ENCODE measurements around the gene SLC17A7. TPM values are rescaled to one million over a fixed set of nuclear protein-coding genes. Genes with fewer than 3 reads are reported as not detected.

SLC17A7 gene
- not detected in 2 replicates for total RNA-seq

DNA sequence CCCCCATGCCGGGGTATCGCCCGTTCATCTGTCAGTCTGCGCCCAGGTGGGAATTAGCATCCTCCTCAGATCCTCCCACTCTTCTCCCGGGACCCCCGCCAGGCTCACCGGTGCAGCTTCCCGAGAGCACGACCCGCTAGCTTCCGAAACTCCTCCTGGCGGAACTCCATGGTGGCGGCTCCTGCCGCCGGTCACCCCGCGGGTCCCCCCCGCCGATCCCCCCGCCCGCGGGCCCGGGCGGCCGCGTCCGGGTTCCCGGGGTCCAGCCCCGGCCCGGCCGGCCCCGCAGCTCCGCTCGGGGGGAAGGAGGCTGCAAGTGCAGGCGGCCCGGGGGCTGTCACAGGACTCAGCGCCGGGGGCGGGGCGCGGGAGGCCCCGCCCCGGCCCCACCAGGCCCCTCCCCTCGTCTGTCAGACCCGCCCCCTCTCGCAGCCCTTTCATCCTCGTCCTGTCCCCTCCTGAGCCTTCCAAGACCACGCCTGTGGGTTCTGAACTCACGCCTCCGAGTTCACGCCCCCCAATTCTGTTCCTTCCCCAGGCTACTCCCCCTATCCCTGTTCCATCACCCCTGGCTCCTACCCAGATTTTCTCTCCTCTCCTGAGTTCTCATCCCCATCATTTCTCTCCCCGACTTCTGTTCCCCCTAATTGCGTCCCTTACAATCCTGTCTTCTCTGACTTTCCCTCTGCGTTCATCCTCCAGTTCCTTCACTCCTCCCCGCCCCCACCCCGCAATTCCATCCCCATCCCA, at the start of gene SLC17A7:
Gene SLC17A7 (minus strand): TSS at position 318 of the 750 bp plus-strand sequence. CDS start 148 bp downstream, at position 170.

DNA sequence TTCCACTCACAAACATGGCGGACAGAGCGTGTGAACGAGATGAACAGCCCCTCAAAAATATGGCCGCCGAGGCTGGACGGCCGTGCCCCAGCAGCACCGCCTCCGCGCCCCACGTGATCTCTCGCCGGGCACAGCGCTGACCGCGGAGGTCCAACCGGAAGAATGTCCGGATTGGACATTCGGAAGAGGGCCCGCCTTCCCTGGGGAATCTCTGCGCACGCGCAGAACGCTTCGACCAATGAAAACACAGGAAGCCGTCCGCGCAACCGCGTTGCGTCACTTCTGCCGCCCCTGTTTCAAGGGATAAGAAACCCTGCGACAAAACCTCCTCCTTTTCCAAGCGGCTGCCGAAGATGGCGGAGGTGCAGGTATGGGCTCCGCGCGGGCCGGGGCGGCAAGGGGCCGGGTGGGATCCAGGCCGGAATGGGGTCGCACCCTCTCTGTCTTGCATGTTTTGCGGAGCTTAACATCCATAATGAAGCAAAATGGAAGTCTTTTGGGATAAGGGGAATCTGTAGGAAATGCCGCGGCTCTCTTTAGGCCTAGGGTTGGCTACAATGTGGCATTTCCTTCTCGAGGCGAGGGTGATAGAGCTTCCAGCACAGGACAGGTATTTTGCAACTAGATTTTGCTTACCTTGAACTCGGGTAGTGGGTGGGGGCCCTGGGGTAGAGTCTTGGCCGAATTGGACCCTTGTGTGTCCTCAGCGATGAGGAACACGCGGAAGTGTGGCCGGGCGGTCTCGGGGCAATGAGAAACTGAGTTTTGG, 46.1 kb upstream of the SLC17A7 start, which contains the start of gene RPL13A:
Gene RPL13A (plus strand): TSS at position 332 of the 769 bp plus-strand sequence. CDS start 22 bp downstream, at position 354.

GRCh38 chr19:49473868-49474541, 32.7 kb upstream of the SLC17A7 start, which contains the start of gene FLT3LG:
Gene FLT3LG (plus strand): TSS chr19:49474215. CDS start chr19:49474640, 425 bp downstream.

GRCh38 chr19:49453013-49453756, 11.9 kb upstream of the SLC17A7 start, which contains the start of gene ALDH16A1:
Gene ALDH16A1 (plus strand): TSS chr19:49453225. CDS start chr19:49453332, 107 bp downstream.

DNA sequence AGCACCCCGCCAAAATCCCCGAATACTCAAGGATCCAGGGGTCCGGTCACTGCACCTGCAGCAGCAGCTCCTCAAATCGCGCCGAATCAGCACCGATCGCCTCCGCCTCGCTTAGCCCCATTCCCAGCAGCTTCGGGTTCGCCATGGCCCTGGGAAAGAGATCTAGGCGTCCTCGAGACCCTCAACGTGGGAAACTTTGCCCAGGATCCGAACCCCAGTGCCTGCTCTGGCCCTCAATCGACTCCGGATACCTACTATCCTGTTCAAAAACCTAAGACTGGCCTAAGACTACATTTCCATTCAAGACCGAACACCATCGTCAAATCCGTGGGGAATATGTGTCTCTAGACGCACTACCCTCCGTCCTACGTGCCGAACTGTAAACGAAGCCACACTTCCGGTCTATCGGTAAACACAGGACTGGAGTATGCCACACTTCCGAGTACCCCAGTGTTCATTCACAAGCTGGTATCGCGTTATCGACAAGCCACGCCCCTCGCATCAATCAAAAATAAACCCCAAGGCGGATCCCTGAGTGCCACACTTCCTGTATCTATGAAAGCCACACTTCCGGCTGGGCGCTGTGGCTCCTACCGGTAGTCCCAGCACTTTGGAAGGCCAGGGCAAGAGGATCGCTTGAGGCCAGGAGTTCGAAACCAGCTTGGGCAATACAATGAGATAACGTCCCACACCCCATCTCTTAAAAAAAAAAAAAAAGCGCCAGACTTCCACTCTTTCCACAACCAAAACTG, 10.3 kb upstream of the SLC17A7 start, which contains the start of gene PIH1D1:
Gene PIH1D1 (minus strand): TSS at position 385 of the 752 bp plus-strand sequence. CDS start 240 bp downstream, at position 145.

GRCh38 chr19:49425178-49425577, 16.1 kb downstream of the SLC17A7 start, which contains the start of gene GFY:
Gene GFY (plus strand): TSS chr19:49425388. CDS start chr19:49426431, 1,043 bp downstream.

DNA sequence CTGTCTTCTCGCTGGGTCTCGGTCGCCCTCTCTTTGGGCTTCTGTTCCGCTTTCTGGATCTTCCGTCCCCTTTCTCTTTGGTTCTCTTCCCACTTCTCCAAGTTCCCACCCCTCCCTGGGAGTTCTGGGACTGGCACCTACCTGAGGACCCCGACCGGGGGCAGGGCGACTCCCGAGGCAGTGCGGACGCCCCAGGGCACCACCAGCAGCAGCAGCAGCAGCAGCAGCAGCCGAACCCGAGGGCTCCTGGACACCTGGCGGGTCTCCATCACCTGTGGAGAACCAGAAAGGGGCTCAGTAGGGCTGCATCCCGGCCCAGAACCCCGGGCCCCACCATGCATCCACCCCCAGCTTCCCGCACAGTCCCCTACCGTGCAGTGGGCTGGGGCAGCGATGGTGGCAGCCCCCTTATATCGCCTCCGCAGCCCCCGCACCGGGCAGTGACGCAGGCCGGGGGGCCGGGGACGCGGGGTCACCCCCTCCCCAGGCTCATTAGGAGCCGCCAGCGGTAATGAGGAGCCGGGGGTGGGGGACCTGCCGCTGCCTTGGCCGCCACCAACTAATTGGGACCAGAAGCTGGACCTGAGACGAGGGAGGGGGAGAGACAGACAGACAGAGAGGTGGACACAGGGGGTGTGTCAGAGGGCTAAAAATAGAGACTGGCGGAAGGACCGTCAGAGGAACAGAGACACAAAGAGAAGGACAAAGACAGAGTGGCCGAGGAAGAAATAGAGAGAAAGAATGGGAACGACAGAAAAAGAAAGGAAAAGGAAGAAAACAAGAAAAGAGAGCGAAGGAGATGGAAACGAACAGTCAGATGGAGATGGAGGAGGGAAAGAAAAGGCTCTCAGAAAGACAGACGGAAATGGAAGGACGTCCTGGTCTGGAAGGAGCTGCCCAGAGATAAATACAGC, 18.0 kb downstream of the SLC17A7 start, which contains the start of gene PTH2:
Gene PTH2 (minus strand): TSS at position 371 of the 914 bp plus-strand sequence. CDS start 102 bp downstream, at position 269.

GRCh38 chr19:49387936-49388372, 53.4 kb downstream of the SLC17A7 start, which contains the start of gene KASH5:
Gene KASH5 (plus strand): TSS chr19:49388249. CDS start chr19:49390884, 2,635 bp downstream.

Other genes with a start within 250 kb of the SLC17A7 start
- 0.09 TPM in 1 of 2 replicates, not detected in the other for gene SLC6A16, start 116.3 kb downstream of the SLC17A7 start, total RNA-seq
- not detected in 2 replicates for gene CD37, start 106.1 kb downstream of the SLC17A7 start, total RNA-seq
- gene TEAD2, start 79.1 kb downstream of the SLC17A7 start, total RNA-seq: 15.9 and 16.4 TPM in 2 replicates
- 0.14 TPM in 1 of 2 replicates, not detected in the other for gene DKKL1, start 77.7 kb downstream of the SLC17A7 start, total RNA-seq
- gene KASH5, start 53.3 kb downstream of the SLC17A7 start, total RNA-seq: not detected in 2 replicates
- not detected in 2 replicates for gene PTH2, start 18.1 kb downstream of the SLC17A7 start, total RNA-seq
- gene GFY, start 16.1 kb downstream of the SLC17A7 start, total RNA-seq: not detected in 2 replicates
- 116 and 119 TPM in 2 replicates for gene PIH1D1, start 10.3 kb upstream of the SLC17A7 start, total RNA-seq
- 14.6 and 19.9 TPM in 2 replicates for gene ALDH16A1, start 11.7 kb upstream of the SLC17A7 start, total RNA-seq
- 2.8 and 3.4 TPM in 2 replicates for gene FLT3LG, start 32.7 kb upstream of the SLC17A7 start, total RNA-seq
- 3,737 and 4,063 TPM in 2 replicates for gene RPL13A, start 46.1 kb upstream of the SLC17A7 start, total RNA-seq
- gene RPS11, start 54.9 kb upstream of the SLC17A7 start, total RNA-seq: 4,212 and 4,389 TPM in 2 replicates
- gene FCGRT, start 71.1 kb upstream of the SLC17A7 start, total RNA-seq: 31.9 and 39.8 TPM in 2 replicates
- 290 and 398 TPM in 2 replicates for gene RCN3, start 86.5 kb upstream of the SLC17A7 start, total RNA-seq
- 64.4 and 81.6 TPM in 2 replicates for gene NOSIP, start 139.0 kb upstream of the SLC17A7 start, total RNA-seq
- gene PRRG2, start 139.8 kb upstream of the SLC17A7 start, total RNA-seq: 0.43 and 0.83 TPM in 2 replicates
- 0.71 and 1.1 TPM in 2 replicates for gene PRR12, start 149.7 kb upstream of the SLC17A7 start, total RNA-seq
- 28.4 and 43.1 TPM in 2 replicates for gene RRAS, start 198.6 kb upstream of the SLC17A7 start, total RNA-seq
- gene SCAF1, start 200.7 kb upstream of the SLC17A7 start, total RNA-seq: 6.0 and 8.2 TPM in 2 replicates
- 37.3 and 55.5 TPM in 2 replicates for gene IRF3, start 224.3 kb upstream of the SLC17A7 start, total RNA-seq
- 1.7 and 3.9 TPM in 2 replicates for gene BCL2L12, start 224.4 kb upstream of the SLC17A7 start, total RNA-seq
- 341 and 373 TPM in 2 replicates for gene PRMT1, start 235.7 kb upstream of the SLC17A7 start, total RNA-seq
- 0.28 and 0.46 TPM in 2 replicates for gene ADM5, start 248.1 kb upstream of the SLC17A7 start, total RNA-seq
- 29.2 and 40.4 TPM in 2 replicates for gene CPT1C, start 249.6 kb upstream of the SLC17A7 start, total RNA-seq

Data from smooth muscle cell of bladder (primary cell).